ENCODE results near the gene MATCAP1. TPM values are rescaled to one million over a fixed set of nuclear protein-coding genes. Genes with fewer than 3 reads are reported as not detected.

Gene MATCAP1
- total RNA-seq (1 to 10 TPM; 5.9 to 8.0 (median 6.6) TPM), polyA plus RNA-seq (1 to 10 TPM; 4.2 to 9.7 (median 4.5) TPM)
- long read RNA-seq, donor 1, partial matches to known transcripts: 1 of 1 reads
- long read RNA-seq, donor 1, other reads (novel, unspliced or antisense): 0 of 1 reads
- long read RNA-seq, donor 2, partial matches to known transcripts: 0 of 11 reads
- long read RNA-seq, donor 2, other reads (novel, unspliced or antisense): 7 of 11 reads

GRCh38 chr16:67183627-67184452, at the start of gene MATCAP1:
Gene MATCAP1, minus strand, starts transcription at chr16:67183963. Its CDS starts 3,353 bp downstream, at chr16:67180610.
- H3K4me3 ChIP-seq: peak within 1 kb of the TSS; percentile 95
- ATAC-seq: peak; percentile 92
- H3K36me3 ChIP-seq (ENCODE audit: insufficient read depth in 1 of 2, low read depth in 1 of 2): no peaks in the 10 kb centered on the region
- no peak for TF ChIP-seq CTCF (IDR thresholded peaks at IDR 0.05)
- peak within 1 kb of the TSS; percentile 99 for H3K27ac ChIP-seq
- H3K4me1 ChIP-seq: peaks cover 29% of the 10 kb centered on the region
- intact Hi-C loops (cut with DNase I): no loop called here
- peak; percentile 93 to 96 for DNase-seq
- WGBS, 3 donors: 0% methylated on average over 57 to 77 of the region's 77 CpGs
- no peaks in the 10 kb centered on the region for H3K9me3 ChIP-seq
- H3K27me3 ChIP-seq (ENCODE audit: insufficient read depth in 3 of 3, low read length in 2 of 3): no peaks in the 10 kb centered on the region

- Histone ChIP-seq H3K4me1 (peaks cover 11% of the 10 kb centered on the region), H3K27me3 (ENCODE audit: insufficient read depth in 3 of 3, low read length in 2 of 3) (no peaks in the 10 kb centered on the region), H3K36me3 (ENCODE audit: insufficient read depth in 1 of 2, low read depth in 1 of 2) (peaks cover 6 to 82% of the 10 kb centered on the region in 2 donors), H3K4me3 (no peak overlapping the region), H3K27ac (peak overlapping the region; percentile 33), H3K9me3 (no peaks in the 10 kb centered on the region)
- peak in 1 of 2 donors; percentile 61 for DNase-seq
- no peak for TF ChIP-seq CTCF (IDR thresholded peaks at IDR 0.05)
- intact Hi-C loops (cut with DNase I): no loop called here
- ATAC-seq: no peak
- 48 to 68% (median 59%) methylated on average over 12 of the region's 12 CpGs for WGBS, 3 donors
Observed at GRCh38 chr16:67230809-67231660, 47.3 kb upstream of the MATCAP1 start.

- Histone ChIP-seq H3K27me3 (ENCODE audit: insufficient read depth in 3 of 3, low read length in 2 of 3) (no peaks in the 10 kb centered on the region), H3K4me3 (no peak overlapping the region), H3K27ac (peak overlapping the region; percentile 33), H3K36me3 (ENCODE audit: insufficient read depth in 1 of 2, low read depth in 1 of 2) (peaks cover 6 to 73% of the 10 kb centered on the region in 2 donors), H3K4me1 (peaks cover 16% of the 10 kb centered on the region), H3K9me3 (no peaks in the 10 kb centered on the region)
- intact Hi-C loops (cut with DNase I): loop anchor here in 1 of 2 donors (5.0 kb wide), 1 partner anchor 38 kb away; the partner anchor contains the start of genes E2F4 and EXOC3L1
- 82 to 87% (median 86%) methylated on average over 32 of the region's 32 CpGs for WGBS, 3 donors
- ATAC-seq: no peak
- TF ChIP-seq CTCF (IDR thresholded peaks at IDR 0.05): no peak
- DNase-seq: peak in 1 of 2 donors; percentile 53
Observed at GRCh38 chr16:67229906-67230808, 46.4 kb upstream of the MATCAP1 start.

- 78 to 90% (median 80%) methylated on average over 9 of the region's 9 CpGs for WGBS, 3 donors
- no peak overlapping the region for H3K4me3 ChIP-seq
- no peaks in the 10 kb centered on the region for H3K27me3 ChIP-seq (ENCODE audit: insufficient read depth in 3 of 3, low read length in 2 of 3)
- no peak for TF ChIP-seq CTCF (IDR thresholded peaks at IDR 0.05)
- ATAC-seq (no peak), DNase-seq (peak in 1 of 2 donors; percentile 45)
- H3K36me3 ChIP-seq (ENCODE audit: insufficient read depth in 1 of 2, low read depth in 1 of 2): peaks cover 6 to 60% of the 10 kb centered on the region in 2 donors
- H3K27ac ChIP-seq: no peak overlapping the region
- peaks cover 16% of the 10 kb centered on the region for H3K4me1 ChIP-seq
- no peaks in the 10 kb centered on the region for H3K9me3 ChIP-seq
- intact Hi-C loops (cut with DNase I): loop anchor here in 1 of 2 donors (5.0 kb wide), 1 partner anchor 37 kb away; the partner anchor contains the start of genes E2F4 and EXOC3L1
Observed at GRCh38 chr16:67228905-67229304, 45.1 kb upstream of the MATCAP1 start.
